Cardiac fibroblast (primary cell): ENCODE results near the gene CAPZA1.

ENCODE experiments used
- DNase-seq, 2 donors: peaks; one replicate each; pipeline versions ENCODE4 v3.0.0 to v3.0.0-alpha.2; 2010; ENCODE audit warnings: low read depth in 2 of 2
- H3K4me3 ChIP-seq, 2 donors: replicated peaks in 1 of 2; 1 replicate in 1 of 2; 2 replicates in 1 of 2; pipeline ENCODE4 v1.5.1; 2011; ENCODE audit warnings: low read depth in 2 of 2, low read length in 2 of 2, mild to moderate bottlenecking in 2 of 2, moderate library complexity in 1 of 2
- TF ChIP-seq, protein P1 (sequence below): IDR thresholded peaks from one replicate; pipeline ENCODE4 v1.5.1; 2011; ENCODE audit warnings: low read depth, mild to moderate bottlenecking, low read length, inconsistent platforms

The CAPZA1 gene

DNA sequence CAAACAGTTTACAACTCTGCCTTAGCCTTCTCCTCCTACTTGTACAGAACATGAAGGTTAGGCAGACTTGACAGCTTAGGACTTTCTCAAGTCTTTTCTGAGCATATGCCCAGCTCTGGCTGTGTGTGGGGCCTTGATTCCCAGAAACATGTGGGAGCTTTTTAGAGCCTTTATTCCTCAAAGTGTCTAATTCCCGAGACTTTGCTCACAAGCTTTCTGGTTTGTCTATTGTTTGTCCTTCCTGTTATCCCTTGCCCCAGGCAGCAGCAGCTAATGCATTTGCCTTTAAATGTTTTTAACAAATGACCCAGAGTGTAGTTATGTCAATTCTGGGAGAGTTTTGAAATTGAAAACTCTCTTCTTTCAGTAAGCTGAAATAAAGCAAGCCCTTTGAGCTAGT is 29.9 kb upstream of the CAPZA1 start:
- DNase-seq, result no peak
- TF ChIP-seq, protein P1, sequence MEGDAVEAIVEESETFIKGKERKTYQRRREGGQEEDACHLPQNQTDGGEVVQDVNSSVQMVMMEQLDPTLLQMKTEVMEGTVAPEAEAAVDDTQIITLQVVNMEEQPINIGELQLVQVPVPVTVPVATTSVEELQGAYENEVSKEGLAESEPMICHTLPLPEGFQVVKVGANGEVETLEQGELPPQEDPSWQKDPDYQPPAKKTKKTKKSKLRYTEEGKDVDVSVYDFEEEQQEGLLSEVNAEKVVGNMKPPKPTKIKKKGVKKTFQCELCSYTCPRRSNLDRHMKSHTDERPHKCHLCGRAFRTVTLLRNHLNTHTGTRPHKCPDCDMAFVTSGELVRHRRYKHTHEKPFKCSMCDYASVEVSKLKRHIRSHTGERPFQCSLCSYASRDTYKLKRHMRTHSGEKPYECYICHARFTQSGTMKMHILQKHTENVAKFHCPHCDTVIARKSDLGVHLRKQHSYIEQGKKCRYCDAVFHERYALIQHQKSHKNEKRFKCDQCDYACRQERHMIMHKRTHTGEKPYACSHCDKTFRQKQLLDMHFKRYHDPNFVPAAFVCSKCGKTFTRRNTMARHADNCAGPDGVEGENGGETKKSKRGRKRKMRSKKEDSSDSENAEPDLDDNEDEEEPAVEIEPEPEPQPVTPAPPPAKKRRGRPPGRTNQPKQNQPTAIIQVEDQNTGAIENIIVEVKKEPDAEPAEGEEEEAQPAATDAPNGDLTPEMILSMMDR, result no peak
- H3K4me3 ChIP-seq, result no peak overlapping the region

DNA sequence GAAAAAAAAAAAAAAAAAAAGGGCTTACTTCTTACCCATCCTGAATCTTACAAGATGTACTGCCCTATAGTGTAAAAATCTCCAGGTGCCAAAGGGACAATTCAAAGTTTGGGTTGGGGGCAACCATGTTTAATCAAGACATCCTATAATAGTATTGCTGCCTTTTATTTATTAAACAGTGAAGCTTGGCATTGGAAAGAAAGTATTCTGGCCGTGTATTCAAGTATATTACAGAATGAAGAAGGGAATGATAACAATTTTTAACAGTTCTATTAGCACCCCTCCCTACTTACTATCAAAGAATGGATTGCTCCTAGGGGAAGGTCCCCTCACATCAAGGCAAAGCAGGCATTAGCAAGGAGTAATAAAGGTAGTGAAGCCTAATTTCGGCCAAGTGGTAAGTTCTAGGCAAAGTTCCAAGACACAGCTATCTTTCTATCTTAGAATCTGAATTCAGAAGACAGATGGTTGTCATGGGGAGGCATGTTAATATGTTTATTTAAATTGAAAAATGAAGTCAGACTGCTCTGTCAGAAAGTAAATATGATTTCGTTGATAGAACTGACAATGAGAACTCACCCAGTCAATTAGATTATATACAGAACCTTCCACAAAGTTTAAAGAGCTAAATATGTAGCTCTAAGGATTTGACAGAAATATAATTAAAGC is 25.3 kb upstream of the CAPZA1 start:
- no peak for DNase-seq
- H3K4me3 ChIP-seq, result no peak overlapping the region
- TF ChIP-seq, protein P1, result no peak

DNA sequence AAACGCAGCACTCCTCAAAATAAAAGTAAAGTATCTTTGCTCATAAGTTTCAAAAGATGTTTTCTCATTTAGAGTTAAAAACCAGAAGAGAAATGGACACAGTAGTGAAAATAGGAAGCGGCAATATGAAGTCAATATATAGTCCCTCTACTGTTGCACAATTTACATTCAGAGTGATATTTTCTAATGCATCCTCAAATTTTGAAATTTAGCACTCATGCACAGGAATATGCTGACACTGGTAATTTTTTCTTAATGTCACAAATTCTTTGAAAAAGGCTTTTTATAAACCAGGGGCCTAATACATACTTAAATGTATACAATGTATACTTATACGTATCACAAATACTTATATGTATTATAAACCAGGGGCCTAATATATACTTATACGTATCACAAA is 20.2 kb upstream of the CAPZA1 start:
- TF ChIP-seq, protein P1, result no peak
- DNase-seq, result no peak
- no peak overlapping the region for H3K4me3 ChIP-seq

DNA sequence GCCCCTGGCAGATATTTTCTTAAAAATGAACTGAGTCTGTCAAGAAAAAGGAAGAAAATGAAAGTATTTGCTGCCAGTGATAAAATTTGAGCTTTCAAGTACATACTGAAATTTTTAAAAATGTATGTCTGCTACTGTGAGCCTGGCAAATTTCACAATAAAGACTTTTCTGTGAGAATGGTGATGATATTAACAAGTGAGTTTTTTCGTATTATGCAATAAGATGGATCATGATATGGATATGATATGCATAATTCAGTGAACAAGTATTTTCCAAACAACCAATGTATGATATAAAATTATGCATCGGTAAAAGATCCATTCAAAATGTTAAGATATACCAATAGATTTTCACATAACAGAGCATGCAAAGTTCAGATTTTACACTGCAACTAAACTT is 16.6 kb upstream of the CAPZA1 start:
- TF ChIP-seq, protein P1, result no peak
- DNase-seq, result no peak
- H3K4me3 ChIP-seq, result no peak overlapping the region

DNA sequence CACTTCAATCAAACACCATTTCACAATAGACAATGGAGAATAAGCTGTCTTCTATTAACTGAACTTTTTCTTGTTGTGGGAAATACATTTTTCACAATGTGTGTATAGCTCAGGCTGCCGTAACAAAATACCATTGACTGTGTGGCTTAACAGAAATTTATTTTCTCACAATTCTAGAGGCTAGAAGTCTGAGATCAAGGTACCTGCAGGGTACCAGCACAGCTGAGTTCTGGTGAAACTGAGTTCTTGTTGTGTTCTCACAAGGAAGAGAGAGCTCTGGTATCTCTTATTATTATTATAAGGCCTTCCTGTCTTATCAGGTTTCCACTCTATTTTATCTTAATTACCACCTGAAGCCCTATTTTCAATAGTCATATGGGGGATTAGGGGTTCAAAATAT is 16.1 kb upstream of the CAPZA1 start:
- no peak for DNase-seq
- TF ChIP-seq, protein P1, result no peak
- no peak overlapping the region for H3K4me3 ChIP-seq

DNA sequence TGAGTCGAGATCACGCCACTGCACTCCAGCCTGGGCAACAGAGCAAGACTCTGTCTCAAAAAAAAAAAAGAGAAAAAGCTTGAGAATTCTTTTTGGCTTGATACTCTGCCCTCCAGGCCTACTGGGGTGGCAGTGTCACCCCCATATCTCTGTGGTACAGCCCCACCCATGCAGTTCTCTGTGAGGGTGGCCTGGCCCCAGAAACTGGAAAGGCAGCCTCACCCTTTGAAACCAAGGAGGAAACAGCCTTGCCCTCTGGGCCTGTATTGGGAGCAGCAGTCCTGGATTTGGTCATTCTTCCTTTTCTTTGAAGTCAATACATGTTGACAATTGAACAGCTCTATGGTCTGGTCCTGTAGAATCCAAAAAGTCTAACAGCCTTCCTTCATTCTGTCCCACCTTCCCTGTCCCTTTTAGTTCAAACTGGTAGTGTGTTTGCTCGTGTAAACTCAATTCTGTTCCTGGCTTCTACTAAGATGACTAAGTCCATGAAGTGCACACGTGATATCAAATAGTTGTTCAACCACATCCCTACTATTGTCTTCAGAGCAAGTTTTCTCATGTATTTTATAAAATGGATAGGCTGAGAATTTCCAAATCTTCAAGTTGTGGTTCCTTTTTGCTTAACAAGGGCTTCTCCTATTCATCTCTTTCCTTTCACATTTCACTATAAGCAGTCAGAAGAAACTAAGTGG is 13.9 kb upstream of the CAPZA1 start:
- H3K4me3 ChIP-seq, result no peak overlapping the region
- TF ChIP-seq, protein P1, result no peak
- peak; percentile 16 to 52 for DNase-seq
